OCI-LY3 (cell line): ENCODE measurements around the gene MKX.

Source experiments
- EZH2phosphoT487 ChIP-seq: fragments of 200-600 bp; shearing (Covaris generic); IDR thresholded peaks from 2 replicates; pipeline ENCODE4 v1.6.1; 2018; ENCODE audit warnings: antibody characterized with exemption, mixed run types, low read depth
- TF ChIP-seq, protein P1 (sequence below): fragments of 200-600, 300-600 bp; sonication (generic); IDR thresholded peaks from 2 replicates; pipeline ENCODE4 v1.5.1; 2014; ENCODE audit warnings: antibody characterized with exemption, low read length, low read depth

GRCh38 chr10:27699776-27700175, 45.8 kb downstream of the MKX start:
- TF ChIP-seq, protein P1, sequence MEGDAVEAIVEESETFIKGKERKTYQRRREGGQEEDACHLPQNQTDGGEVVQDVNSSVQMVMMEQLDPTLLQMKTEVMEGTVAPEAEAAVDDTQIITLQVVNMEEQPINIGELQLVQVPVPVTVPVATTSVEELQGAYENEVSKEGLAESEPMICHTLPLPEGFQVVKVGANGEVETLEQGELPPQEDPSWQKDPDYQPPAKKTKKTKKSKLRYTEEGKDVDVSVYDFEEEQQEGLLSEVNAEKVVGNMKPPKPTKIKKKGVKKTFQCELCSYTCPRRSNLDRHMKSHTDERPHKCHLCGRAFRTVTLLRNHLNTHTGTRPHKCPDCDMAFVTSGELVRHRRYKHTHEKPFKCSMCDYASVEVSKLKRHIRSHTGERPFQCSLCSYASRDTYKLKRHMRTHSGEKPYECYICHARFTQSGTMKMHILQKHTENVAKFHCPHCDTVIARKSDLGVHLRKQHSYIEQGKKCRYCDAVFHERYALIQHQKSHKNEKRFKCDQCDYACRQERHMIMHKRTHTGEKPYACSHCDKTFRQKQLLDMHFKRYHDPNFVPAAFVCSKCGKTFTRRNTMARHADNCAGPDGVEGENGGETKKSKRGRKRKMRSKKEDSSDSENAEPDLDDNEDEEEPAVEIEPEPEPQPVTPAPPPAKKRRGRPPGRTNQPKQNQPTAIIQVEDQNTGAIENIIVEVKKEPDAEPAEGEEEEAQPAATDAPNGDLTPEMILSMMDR, result no peak
- TF ChIP-seq EZH2phosphoT487, result no peak
